Activated CD8-positive, alpha-beta T cell treated with anti-CD3 and anti-CD28 coated beads, Interleukin-2, amount 10 ng/mL, durations not matched to agents 7 days and 5 days (primary cell): ENCODE data around the gene PLEKHG7. TPM values are rescaled to one million over a fixed set of nuclear protein-coding genes. Genes with fewer than 3 reads are reported as not detected.

Experiments
- ATAC-seq: fragments of 150-1000 bp; cut with Tn5 transposase; one replicate; pipeline ENCODE4 v1.10.0; 2021; ENCODE audit warnings: moderate library complexity
- CTCF ChIA-PET: fragments of 350-600 bp; sonication (Branson Sonifier 250); formaldehyde crosslinking; loops from one replicate; lab custom pipeline; 2021; ENCODE audit warnings: antibody characterized with exemption; lab: Charles Lee
- POLR2A ChIA-PET: fragments of 350-600 bp; sonication (Branson Sonifier 250); formaldehyde crosslinking; loops from one replicate; lab custom pipeline; 2021; ENCODE audit warnings: antibody characterized with exemption; lab: Charles Lee
- DNase-seq: peaks from one replicate; pipeline ENCODE4 v3.0.0-alpha.2; 2020
- H3K27ac Mint-ChIP-seq: one replicate; pipeline ENCODE4 v1.8.0; 2021; ENCODE audit warnings: mild to moderate bottlenecking, mixed read lengths
- H3K27me3 Mint-ChIP-seq: one replicate; pipeline ENCODE4 v1.8.0; 2021; ENCODE audit warnings: low read depth, mixed read lengths
- H3K36me3 Mint-ChIP-seq: one replicate; pipeline ENCODE4 v1.8.0; 2021; ENCODE audit warnings: low read depth, mixed read lengths
- H3K4me1 Mint-ChIP-seq: one replicate; pipeline ENCODE4 v1.8.0; 2021; ENCODE audit warnings: low read depth, mixed read lengths
- H3K4me3 Mint-ChIP-seq: one replicate; pipeline ENCODE4 v1.8.0; 2021; ENCODE audit warnings: mild to moderate bottlenecking, mixed read lengths
- H3K9me3 Mint-ChIP-seq: one replicate; pipeline ENCODE4 v1.8.0; 2022; ENCODE audit warnings: mixed read lengths; ENCODE audit not compliant: insufficient read depth
- total RNA-seq, 2 experiments: library from RNA; stranded (reverse); gene quantifications; one replicate each; pipeline ENCODE4 v1.2.3, GENCODE V29; 2021

Gene PLEKHG7
- total RNA-seq, 2 experiments from 2014 or later, result not detected

DNA sequence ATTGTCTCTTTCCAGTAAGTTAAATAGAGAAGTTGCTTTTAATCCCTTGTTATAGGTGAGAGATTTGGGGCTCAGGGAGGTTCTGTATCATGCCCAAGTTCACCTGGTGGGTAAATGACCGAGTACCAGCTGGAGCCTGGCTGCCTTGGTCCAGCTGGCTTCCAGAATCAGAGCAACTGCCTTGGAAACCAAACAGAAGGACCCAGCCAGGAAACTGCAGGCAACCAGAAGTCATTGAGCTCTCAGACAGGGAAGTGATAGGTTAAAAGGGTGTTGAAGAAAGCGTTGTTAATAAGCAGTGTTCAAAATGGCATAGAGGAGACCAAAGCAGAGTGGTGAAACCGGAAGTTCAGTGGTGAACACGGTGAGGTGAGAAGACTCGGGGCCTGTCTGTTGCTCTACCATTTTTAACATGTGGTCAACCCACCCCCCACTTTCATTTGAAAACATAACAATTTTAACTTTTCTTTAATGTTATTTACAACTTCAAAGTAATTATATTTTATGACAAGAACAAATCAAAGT lies 54.9 kb downstream of the PLEKHG7 start:
- DNase-seq, result no peak
- POLR2A ChIA-PET, result no interaction called here
- peaks cover 4% of the 10 kb centered on the region for H3K9me3 Mint-ChIP-seq
- ATAC-seq, result no peak
- H3K36me3 Mint-ChIP-seq, result no peaks in the 10 kb centered on the region
- H3K4me3 Mint-ChIP-seq, result no peak overlapping the region
- H3K27me3 Mint-ChIP-seq, result peaks cover 16% of the 10 kb centered on the region
- no peak overlapping the region for H3K27ac Mint-ChIP-seq
- CTCF ChIA-PET, result no interaction called here
- peaks cover 3% of the 10 kb centered on the region for H3K4me1 Mint-ChIP-seq

GRCh38 chr12:92759634-92760268 lies 57.0 kb downstream of the PLEKHG7 start:
- DNase-seq, result no peak
- ChIA-PET POLR2A (no interaction called here), CTCF (no interaction called here)
- no peaks in the 10 kb centered on the region for H3K36me3 Mint-ChIP-seq
- no peak overlapping the region for H3K4me3 Mint-ChIP-seq
- peaks cover 4% of the 10 kb centered on the region for H3K9me3 Mint-ChIP-seq
- H3K4me1 Mint-ChIP-seq, result peaks cover 3% of the 10 kb centered on the region
- ATAC-seq, result no peak
- no peak overlapping the region for H3K27ac Mint-ChIP-seq
- H3K27me3 Mint-ChIP-seq, result peaks cover 16% of the 10 kb centered on the region

- ChIA-PET POLR2A (interaction anchor here (0.7 kb wide), 1 partner anchor 34 kb away, joined by 3 read pairs; no protein-coding TSS in a partner anchor), CTCF (no interaction called here)
- no peak for DNase-seq
- H3K27me3 Mint-ChIP-seq, result peaks cover 5% of the 10 kb centered on the region
- H3K27ac Mint-ChIP-seq, result no peak overlapping the region
- no peak overlapping the region for H3K4me3 Mint-ChIP-seq
- H3K36me3 Mint-ChIP-seq, result no peaks in the 10 kb centered on the region
- peaks cover 4% of the 10 kb centered on the region for H3K9me3 Mint-ChIP-seq
- ATAC-seq, result no peak
- H3K4me1 Mint-ChIP-seq, result peaks cover 4% of the 10 kb centered on the region
Observed at GRCh38 chr12:92762773-92763172, 60.0 kb downstream of the PLEKHG7 start.

DNA sequence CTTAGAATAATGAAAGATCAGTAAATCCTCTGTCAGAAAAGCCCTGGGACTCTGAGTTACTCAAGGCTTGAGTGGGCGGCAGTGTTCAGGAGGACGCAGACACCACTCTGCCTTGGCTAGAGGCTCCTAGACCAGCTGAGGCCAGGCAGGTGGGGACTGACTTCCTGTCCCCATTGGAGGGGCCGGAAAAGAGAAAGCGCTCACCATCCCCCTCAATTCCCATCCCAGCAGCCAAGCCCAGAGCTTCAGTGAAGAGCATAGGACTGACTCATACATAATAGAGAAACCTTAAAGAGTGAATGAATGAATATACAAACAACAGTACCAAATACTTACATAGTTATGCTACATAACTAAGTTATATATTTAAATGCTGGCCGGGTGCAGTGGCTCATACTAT lies 62.0 kb downstream of the PLEKHG7 start:
- H3K9me3 Mint-ChIP-seq, result no peaks in the 10 kb centered on the region
- peaks cover 24% of the 10 kb centered on the region for H3K4me1 Mint-ChIP-seq
- DNase-seq (no peak), ATAC-seq (no peak)
- no peaks in the 10 kb centered on the region for H3K27me3 Mint-ChIP-seq
- H3K27ac Mint-ChIP-seq, result no peak overlapping the region
- H3K36me3 Mint-ChIP-seq, result no peaks in the 10 kb centered on the region
- no peak overlapping the region for H3K4me3 Mint-ChIP-seq
- CTCF ChIA-PET, result no interaction called here
- POLR2A ChIA-PET, result no interaction called here

- H3K4me3 Mint-ChIP-seq, result no peak overlapping the region
- CTCF ChIA-PET, result no interaction called here
- DNase-seq (no peak), ATAC-seq (no peak)
- H3K27ac Mint-ChIP-seq, result no peak overlapping the region
- H3K9me3 Mint-ChIP-seq, result no peaks in the 10 kb centered on the region
- H3K36me3 Mint-ChIP-seq, result no peaks in the 10 kb centered on the region
- POLR2A ChIA-PET, result interaction anchor here (0.8 kb wide), 1 partner anchor 9 kb away, joined by 3 read pairs; no protein-coding TSS in a partner anchor
- H3K27me3 Mint-ChIP-seq, result no peaks in the 10 kb centered on the region
- peaks cover 32% of the 10 kb centered on the region for H3K4me1 Mint-ChIP-seq
Observed at GRCh38 chr12:92765871-92766270, 63.1 kb downstream of the PLEKHG7 start.

DNA sequence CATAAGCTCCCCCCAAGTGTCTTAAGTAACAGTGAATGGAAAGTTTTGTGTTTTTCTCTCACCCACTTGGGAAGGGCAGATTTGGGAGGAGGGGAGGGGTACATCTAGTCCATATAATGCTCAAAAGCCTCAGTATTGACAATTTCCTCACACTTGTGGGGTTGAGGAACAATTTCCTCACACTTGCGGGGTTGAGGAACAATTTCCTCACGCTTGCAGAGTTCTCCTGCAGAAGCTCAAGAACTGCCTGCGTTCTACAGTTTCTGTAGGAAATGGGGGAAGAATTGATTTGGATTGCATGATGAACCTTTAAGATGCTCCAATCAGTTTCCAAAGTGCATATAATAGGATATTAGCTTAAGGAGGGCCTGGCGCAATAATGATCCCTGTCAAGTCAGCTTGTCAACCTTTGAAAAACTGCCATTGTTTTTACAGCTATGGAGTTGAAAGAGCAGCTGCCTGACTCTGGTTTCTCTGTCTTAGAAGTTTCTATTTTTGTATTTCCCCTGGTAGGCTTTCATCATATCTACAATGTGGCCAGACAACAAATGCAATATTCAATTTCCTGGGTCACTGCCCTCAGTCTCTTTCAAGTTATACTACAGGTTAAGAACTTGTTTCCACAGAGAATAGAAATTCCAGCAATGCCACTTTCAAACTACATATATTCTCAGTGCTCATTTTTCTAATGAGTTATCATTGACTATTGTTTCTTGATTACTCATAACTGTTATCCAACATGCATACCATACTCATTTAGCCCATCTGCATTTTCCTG lies 66.5 kb downstream of the PLEKHG7 start:
- Mint-ChIP-seq H3K27ac (peak overlapping the region; percentile 62), H3K27me3 (no peaks in the 10 kb centered on the region), H3K9me3 (no peaks in the 10 kb centered on the region), H3K4me3 (peak overlapping the region; percentile 4), H3K36me3 (no peaks in the 10 kb centered on the region), H3K4me1 (peaks cover 34% of the 10 kb centered on the region)
- ATAC-seq (peak; percentile 75), DNase-seq (no peak)
- ChIA-PET CTCF (interaction anchor here (0.8 to 1.4 kb wide), 5 partner anchors 8 to 1387 kb away, joined by 3 to 4 read pairs (median 4); partner anchors contain the start of gene BTG1), POLR2A (no interaction called here)

- Mint-ChIP-seq H3K4me1 (peaks cover 32% of the 10 kb centered on the region), H3K27ac (no peak overlapping the region), H3K4me3 (no peak overlapping the region), H3K9me3 (no peaks in the 10 kb centered on the region), H3K36me3 (no peaks in the 10 kb centered on the region), H3K27me3 (no peaks in the 10 kb centered on the region)
- no peak for ATAC-seq
- DNase-seq, result no peak
- POLR2A ChIA-PET, result no interaction called here
- CTCF ChIA-PET, result no interaction called here
Observed at GRCh38 chr12:92771001-92771400, 68.2 kb downstream of the PLEKHG7 start.

DNA sequence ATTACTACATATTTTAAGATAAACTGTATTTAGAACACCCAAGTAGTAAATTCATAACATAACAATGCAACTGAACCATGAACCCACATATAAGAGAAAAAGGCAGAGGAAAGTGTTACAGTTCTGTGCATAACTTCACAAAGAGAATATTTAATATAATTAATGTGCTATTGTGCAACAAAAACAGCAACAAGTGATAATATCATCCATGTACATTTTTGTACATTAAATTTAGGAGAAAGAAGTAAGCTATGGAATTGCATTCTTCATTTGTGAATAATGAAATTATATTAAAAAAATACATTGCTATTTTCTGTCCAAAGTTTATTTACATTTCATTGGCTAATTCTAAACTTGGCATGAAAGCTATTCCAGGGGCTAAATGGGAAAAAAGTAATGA lies 72.6 kb downstream of the PLEKHG7 start:
- CTCF ChIA-PET, result interaction anchor here (1.8 kb wide), 1 partner anchor 10 kb away, joined by 8 read pairs; no protein-coding TSS in a partner anchor
- ATAC-seq (no peak), DNase-seq (no peak)
- peaks cover 6% of the 10 kb centered on the region for H3K4me1 Mint-ChIP-seq
- peaks cover 15% of the 10 kb centered on the region for H3K36me3 Mint-ChIP-seq
- H3K27ac Mint-ChIP-seq, result no peak overlapping the region
- no peak overlapping the region for H3K4me3 Mint-ChIP-seq
- POLR2A ChIA-PET, result no interaction called here
- no peaks in the 10 kb centered on the region for H3K27me3 Mint-ChIP-seq
- no peaks in the 10 kb centered on the region for H3K9me3 Mint-ChIP-seq

DNA sequence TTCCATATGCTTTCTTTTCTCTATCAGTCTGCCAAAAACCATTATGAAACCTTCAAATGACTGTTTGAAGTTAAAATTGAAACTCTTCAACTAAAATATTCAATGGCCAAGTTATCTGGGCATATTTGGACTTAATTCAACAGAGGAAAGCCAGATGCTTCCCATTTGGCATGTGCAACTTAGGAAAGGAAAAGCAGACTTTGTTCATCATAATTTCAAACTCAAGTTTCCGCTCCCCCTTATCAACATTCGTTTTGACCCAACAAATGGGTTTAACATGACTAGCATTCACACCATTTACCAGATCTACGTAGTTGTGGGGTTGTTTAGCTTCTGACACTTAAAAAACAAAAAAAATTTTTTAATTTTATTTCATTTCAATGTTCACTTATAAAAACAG lies 75.7 kb downstream of the PLEKHG7 start:
- Mint-ChIP-seq H3K27ac (no peak overlapping the region), H3K9me3 (no peaks in the 10 kb centered on the region), H3K4me1 (no peaks in the 10 kb centered on the region), H3K36me3 (peaks cover 18% of the 10 kb centered on the region), H3K4me3 (no peak overlapping the region), H3K27me3 (no peaks in the 10 kb centered on the region)
- ChIA-PET CTCF (interaction anchor here (0.6 to 1.6 kb wide), 4 partner anchors 11 to 320 kb away, joined by 3 to 5 read pairs (median 3); no protein-coding TSS in a partner anchor), POLR2A (no interaction called here)
- ATAC-seq (no peak), DNase-seq (no peak)

GRCh38 chr12:92779902-92780301 lies 77.1 kb downstream of the PLEKHG7 start:
- peaks cover 8% of the 10 kb centered on the region for H3K4me1 Mint-ChIP-seq
- no peak overlapping the region for H3K4me3 Mint-ChIP-seq
- ChIA-PET POLR2A (no interaction called here), CTCF (no interaction called here)
- DNase-seq, result no peak
- H3K9me3 Mint-ChIP-seq, result no peaks in the 10 kb centered on the region
- no peaks in the 10 kb centered on the region for H3K27me3 Mint-ChIP-seq
- H3K36me3 Mint-ChIP-seq, result peaks cover 18% of the 10 kb centered on the region
- ATAC-seq, result no peak
- H3K27ac Mint-ChIP-seq, result no peak overlapping the region

DNA sequence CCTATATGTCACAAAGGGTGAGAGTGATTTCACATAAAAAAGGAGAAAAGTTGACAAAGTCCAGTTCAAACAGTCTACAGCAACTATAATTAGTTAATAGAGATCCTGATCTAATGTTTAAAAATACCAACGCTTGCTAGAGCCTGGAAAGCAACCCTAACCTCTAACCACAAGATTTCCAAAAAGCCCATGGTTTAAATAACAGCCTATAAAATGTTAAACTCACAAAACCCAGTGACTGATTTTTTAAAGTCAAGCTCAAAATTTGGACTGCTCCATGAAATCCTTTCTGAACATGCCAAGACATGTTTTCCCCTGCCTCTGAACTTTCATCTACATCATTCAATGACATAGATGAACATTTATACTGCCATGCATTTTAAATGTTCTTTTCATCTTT lies 81.6 kb downstream of the PLEKHG7 start:
- Mint-ChIP-seq H3K4me3 (no peak overlapping the region), H3K4me1 (peaks cover 12% of the 10 kb centered on the region), H3K36me3 (peaks cover 8% of the 10 kb centered on the region), H3K27ac (no peak overlapping the region), H3K27me3 (no peaks in the 10 kb centered on the region), H3K9me3 (no peaks in the 10 kb centered on the region)
- CTCF ChIA-PET, result interaction anchor here (1.1 to 3.6 kb wide), 4 partner anchors 11 to 203 kb away, joined by 4 to 27 read pairs (median 5); partner anchors contain the start of gene EEA1
- ATAC-seq, result no peak
- POLR2A ChIA-PET, result interaction anchor here (1.3 to 1.6 kb wide), 2 partner anchors 143 to 145 kb away, joined by 3 to 4 read pairs; no protein-coding TSS in a partner anchor
- DNase-seq, result no peak
